Progenitor cell of endocrine pancreas (in vitro differentiated cells): ENCODE data around the gene KRT40. TPM values are rescaled to one million over a fixed set of nuclear protein-coding genes. Genes with fewer than 3 reads are reported as not detected.
A peak's percentile ranks its signal among the peaks of the same experiment; 100 is the strongest.
"Not testable (repeated sequence)": the region's sequence is repeated elsewhere in the genome, so short reads cannot be mapped to it uniquely, and the experiment has no call there.

Experiments used
- DNase-seq: peaks from one replicate; pipeline ENCODE4 v3.0.0; 2021; ENCODE audit warnings: low spot score; ENCODE audit not compliant: unreplicated experiment
- H3K27ac Mint-ChIP-seq: 2 replicates; pipeline ENCODE4 v1.8.0; 2021; ENCODE audit warnings: mild to moderate bottlenecking, moderate library complexity, mixed read lengths
- H3K27me3 Mint-ChIP-seq: 2 replicates; pipeline ENCODE4 v1.8.0; 2021; ENCODE audit warnings: mixed read lengths
- H3K36me3 Mint-ChIP-seq: 2 replicates; pipeline ENCODE4 v1.8.0; 2022; ENCODE audit warnings: mixed read lengths; ENCODE audit not compliant: insufficient read depth
- H3K4me1 Mint-ChIP-seq: 2 replicates; pipeline ENCODE4 v1.8.0; 2021; ENCODE audit warnings: low read depth, mixed read lengths
- H3K4me3 Mint-ChIP-seq: 2 replicates; pipeline ENCODE4 v1.8.0; 2021; ENCODE audit warnings: low read depth, mild to moderate bottlenecking, moderate library complexity, mixed read lengths
- H3K9me3 Mint-ChIP-seq: 2 replicates; pipeline ENCODE4 v1.8.0; 2021; ENCODE audit warnings: low read depth, mixed read lengths
- CTCF ChIP-seq: fragments of 200-600 bp; sonication (generic); IDR thresholded peaks from one replicate; pipeline ENCODE4 v1.5.0; 2021; ENCODE audit warnings: antibody characterized with exemption, mild to moderate bottlenecking; ENCODE audit not compliant: unreplicated experiment
- total RNA-seq: library from RNA; stranded (reverse); gene quantifications from 2 replicates; pipeline ENCODE4 v1.2.1, GENCODE V29; 2021

Gene KRT40
- total RNA-seq, 1 donor from 2014 or later, result not detected

GRCh38 chr17:41008811-41009210 lies 24.7 kb upstream of the KRT40 start, which contains the start of gene KRTAP3-1:
KRTAP3-1 (minus strand) TSS chr17:41009128; CDS start chr17:41009074, 54 bp downstream.
- peak within 1 kb of the TSS; percentile 54 for H3K27ac Mint-ChIP-seq
- no peaks in the 10 kb centered on the region for H3K9me3 Mint-ChIP-seq
- H3K4me3 Mint-ChIP-seq, result no peak within 1 kb of the TSS
- DNase-seq, result no peak
- H3K36me3 Mint-ChIP-seq, result no peaks in the 10 kb centered on the region
- TF ChIP-seq CTCF, result no peak
- peaks cover 16% of the 10 kb centered on the region for H3K4me1 Mint-ChIP-seq
- no peaks in the 10 kb centered on the region for H3K27me3 Mint-ChIP-seq

- Mint-ChIP-seq H3K4me3 (no peak overlapping the region), H3K9me3 (no peaks in the 10 kb centered on the region)
- no peak for TF ChIP-seq CTCF
Observed at GRCh38 chr17:41004397-41004796, 20.3 kb upstream of the KRT40 start.

GRCh38 chr17:41003926-41004325 lies 19.8 kb upstream of the KRT40 start:
- no peaks in the 10 kb centered on the region for H3K9me3 Mint-ChIP-seq
- H3K4me3 Mint-ChIP-seq, result no peak overlapping the region
- H3K4me1 Mint-ChIP-seq, result peaks cover 6% of the 10 kb centered on the region
- H3K27ac Mint-ChIP-seq, result no peak overlapping the region
- no peaks in the 10 kb centered on the region for H3K27me3 Mint-ChIP-seq
- H3K36me3 Mint-ChIP-seq, result no peaks in the 10 kb centered on the region
- DNase-seq, result no peak
- no peak for TF ChIP-seq CTCF

More at GRCh38 chr17:41004397-41004796, 20.3 kb upstream of the KRT40 start:
- Mint-ChIP-seq H3K27ac (no peak overlapping the region), H3K4me1 (peaks cover 11% of the 10 kb centered on the region), H3K27me3 (no peaks in the 10 kb centered on the region), H3K36me3 (no peaks in the 10 kb centered on the region)
- DNase-seq, result no peak

- Mint-ChIP-seq H3K27me3 (no peaks in the 10 kb centered on the region), H3K9me3 (no peaks in the 10 kb centered on the region), H3K4me3 (no peak overlapping the region), H3K27ac (no peak overlapping the region), H3K36me3 (no peaks in the 10 kb centered on the region), H3K4me1 (peaks cover 1% of the 10 kb centered on the region)
- TF ChIP-seq CTCF, result no peak
- DNase-seq, result no peak
Observed at GRCh38 chr17:41002814-41003213, 18.7 kb upstream of the KRT40 start.

- Mint-ChIP-seq H3K9me3 (no peaks in the 10 kb centered on the region), H3K36me3 (no peaks in the 10 kb centered on the region), H3K27ac (no peak overlapping the region), H3K4me1 (peaks cover 1% of the 10 kb centered on the region), H3K4me3 (no peak overlapping the region), H3K27me3 (no peaks in the 10 kb centered on the region)
- DNase-seq, result no peak
- no peak for TF ChIP-seq CTCF
Observed at GRCh38 chr17:41001795-41002194, 17.7 kb upstream of the KRT40 start.

GRCh38 chr17:40999563-40999962 lies 15.4 kb upstream of the KRT40 start, which contains the start of gene KRTAP3-2:
KRTAP3-2 (minus strand) TSS chr17:40999906; CDS start chr17:40999853, 53 bp downstream.
- not testable (repeated sequence) for H3K4me3 Mint-ChIP-seq, H3K27ac Mint-ChIP-seq, H3K27me3 Mint-ChIP-seq, H3K36me3 Mint-ChIP-seq, DNase-seq, H3K9me3 Mint-ChIP-seq, H3K4me1 Mint-ChIP-seq
